ENCODE data around the gene CISD1.

- no peak for TF ChIP-seq CTCF (IDR thresholded peaks at IDR 0.05; ENCODE audit: poor library complexity, severe bottlenecking)
- no peak for TF ChIP-seq SMC3 (conservative IDR thresholded peaks at IDR 0.05; ENCODE audit: poor library complexity)
These were observed 10.0 kb downstream of the CISD1 start for GRCh38 chr10:58278962-58279307.

Measured in neural cell (in vitro differentiated cells).